ENCODE data around the gene IKZF5. TPM values are rescaled to one million over a fixed set of nuclear protein-coding genes. Genes with fewer than 3 reads are reported as not detected.

The IKZF5 gene
- total RNA-seq, 1 experiment from 2014 or later: 4.5 TPM

DNA sequence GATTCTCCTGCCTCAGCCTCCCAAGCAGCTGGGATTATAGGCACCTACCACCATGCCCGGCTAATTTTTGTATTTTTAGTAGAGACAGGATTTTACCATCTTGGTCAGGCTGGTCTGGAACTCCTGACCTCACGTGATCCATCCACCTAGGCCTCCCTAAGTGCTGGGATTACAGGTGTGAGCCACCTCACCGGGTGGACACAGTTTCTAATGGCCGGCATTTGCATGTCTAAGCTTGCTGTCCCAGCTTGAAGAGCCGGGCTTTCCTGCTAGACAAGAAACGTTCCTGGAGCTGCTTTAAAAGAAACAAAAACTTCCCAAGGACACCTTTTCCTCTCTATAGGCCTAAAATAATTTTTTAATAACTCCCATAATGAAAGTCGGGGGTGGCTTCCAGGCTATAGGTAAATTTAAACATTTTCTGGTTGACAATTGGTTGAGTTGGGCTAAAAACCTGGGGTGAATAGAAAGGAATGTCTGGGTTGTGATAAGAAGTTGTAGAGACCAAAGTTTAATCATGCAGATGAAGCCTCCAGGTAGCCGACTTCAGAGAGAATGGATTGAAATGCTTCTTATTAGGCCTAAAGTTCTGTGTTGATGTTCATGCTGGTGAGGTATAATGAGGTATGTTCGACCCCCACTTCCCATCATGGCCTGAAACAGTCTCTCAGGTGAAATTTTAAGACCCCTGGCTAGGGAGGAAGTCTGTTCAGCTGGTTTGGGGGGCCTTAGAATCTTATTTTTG is 9.0 kb upstream of the IKZF5 start:
- no peak for DNase-seq (ENCODE audit: low read depth)

GRCh38 chr10:123016228-123016627 is 7.6 kb upstream of the IKZF5 start:
- DNase-seq (ENCODE audit: low read depth): no peak

DNA sequence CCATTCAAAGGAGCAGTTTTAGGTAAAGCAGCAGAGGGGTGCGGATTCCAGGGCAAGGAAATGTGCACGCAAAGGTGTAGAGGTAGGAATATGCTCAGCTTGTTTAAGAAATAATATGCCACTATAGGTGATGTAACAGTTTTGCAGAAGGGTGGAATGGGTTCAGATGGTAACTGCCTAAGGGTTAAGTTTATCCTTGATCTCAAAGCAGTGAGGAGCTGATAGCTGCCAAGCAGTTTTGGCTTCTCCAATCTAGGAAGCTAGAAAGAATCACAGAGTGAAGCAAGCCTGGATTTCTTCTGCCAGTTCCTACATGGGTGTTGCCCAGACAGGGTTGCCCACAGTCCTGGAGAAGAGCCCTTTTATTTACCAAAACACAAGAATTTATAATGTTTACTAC is 6.2 kb upstream of the IKZF5 start:
- no peak for DNase-seq (ENCODE audit: low read depth)

DNA sequence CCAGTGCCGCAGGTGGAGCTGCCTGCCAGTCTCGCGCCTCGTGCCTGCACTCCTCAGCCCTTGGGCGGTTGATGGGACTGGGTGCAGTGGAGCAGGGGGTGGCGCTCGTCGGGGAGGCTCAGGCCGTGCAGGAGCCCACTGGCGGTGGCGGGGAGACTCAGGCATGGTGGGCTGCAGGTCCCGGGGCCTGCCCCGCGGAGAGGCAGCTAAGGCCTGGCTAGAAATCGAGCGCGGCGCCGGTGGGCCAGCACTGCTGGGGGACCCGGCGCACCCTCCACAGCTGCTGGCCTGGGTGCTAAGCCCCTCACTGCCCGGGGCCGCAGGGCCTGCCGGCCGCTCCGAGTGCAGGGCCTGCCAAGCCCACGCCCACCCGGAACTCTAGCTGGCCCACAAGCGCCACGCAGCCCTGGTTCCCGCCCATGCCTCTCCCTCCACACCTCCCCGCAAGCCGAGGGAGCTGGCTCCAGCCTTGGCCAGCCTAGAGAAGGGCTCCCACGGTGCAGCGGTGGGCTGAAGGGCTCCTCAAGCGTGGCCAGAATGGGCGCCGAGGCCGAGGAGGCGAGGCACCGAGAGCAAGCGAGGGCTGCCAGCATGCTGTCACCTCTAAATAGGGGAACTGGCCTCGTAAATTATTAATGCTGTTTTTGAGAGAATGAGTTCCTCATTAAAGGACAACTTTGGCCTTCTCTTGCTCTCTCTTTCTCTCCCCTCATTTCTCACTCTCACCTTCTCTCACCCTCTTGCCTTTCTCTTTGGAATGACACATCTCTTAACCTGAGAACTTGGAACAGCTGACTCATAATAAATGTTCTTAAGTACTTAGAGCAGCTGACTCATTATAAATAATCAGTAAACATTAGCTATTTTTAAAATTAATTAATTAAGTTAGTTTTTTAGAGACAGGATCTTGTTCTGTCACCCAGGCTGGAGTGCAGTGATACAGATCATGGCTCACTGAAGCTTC is 5.1 kb upstream of the IKZF5 start:
- DNase-seq (ENCODE audit: low read depth): no peak

DNA sequence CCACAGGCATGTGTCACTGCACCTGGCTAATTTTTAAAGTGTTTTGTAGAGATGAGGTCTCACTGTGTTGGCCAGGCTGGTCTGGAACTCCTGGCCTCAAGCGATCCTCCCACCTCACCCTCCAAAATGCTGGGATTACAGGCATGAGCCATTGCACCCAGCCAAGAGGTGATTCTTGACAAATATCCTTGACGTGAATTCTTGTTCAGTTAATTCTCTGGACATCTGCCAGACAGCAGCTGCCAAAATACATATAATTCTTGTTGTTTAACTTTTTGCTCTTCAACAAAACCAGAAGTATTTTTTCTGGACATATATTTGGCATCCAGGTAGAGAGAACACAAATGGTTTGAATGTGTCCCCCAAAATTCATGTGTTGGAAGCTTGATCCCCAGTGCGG is 3.4 kb upstream of the IKZF5 start:
- peak; percentile 21 for DNase-seq (ENCODE audit: low read depth)

DNA sequence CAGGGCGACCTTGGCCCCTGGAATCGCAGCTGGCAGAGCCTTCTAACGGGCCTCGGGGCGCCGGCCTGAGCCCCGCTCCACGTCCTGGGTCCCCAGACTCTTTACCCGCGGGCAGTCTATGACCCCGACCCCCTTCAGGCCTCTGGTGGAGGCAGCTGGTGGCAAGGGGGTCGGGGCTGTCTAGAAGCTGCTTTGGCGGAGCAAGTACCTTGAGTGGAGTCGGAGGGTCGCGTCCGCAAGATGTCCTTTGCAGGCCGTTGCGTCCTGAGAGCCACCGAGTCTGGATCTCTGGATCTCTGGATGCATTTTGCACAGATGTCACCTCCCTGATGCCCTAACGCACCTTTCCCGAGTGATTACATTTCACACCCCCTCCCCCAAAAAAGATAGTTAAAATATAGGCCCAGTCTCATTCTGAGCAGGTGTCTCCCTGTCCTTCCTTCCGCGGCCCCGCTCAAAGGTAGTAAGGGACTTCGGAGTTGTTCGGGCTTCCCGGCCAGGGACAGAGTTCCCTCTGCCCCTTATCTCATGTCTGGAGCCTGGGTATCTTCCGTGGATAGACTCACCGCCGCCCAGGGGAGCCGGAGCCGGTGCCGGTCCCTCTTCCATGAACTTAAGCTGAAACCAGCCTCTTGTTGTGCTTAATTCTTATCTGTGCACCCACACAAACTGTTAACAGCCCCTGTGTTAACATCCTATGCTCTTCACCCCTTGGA is 668 bp upstream of the IKZF5 start:
- DNase-seq (ENCODE audit: low read depth): no peak

GRCh38 chr10:123007558-123008354 is 839 bp downstream of the IKZF5 start:
- DNase-seq (ENCODE audit: low read depth): peak; percentile 46

- no peak for DNase-seq (ENCODE audit: low read depth)
Measured at GRCh38 chr10:123004298-123004697, 4.3 kb downstream of the IKZF5 start.

- DNase-seq (ENCODE audit: low read depth): no peak
Measured at GRCh38 chr10:123001370-123001769, 7.2 kb downstream of the IKZF5 start.

GRCh38 chr10:123000155-123000554 is 8.4 kb downstream of the IKZF5 start:
- DNase-seq (ENCODE audit: low read depth): no peak

GRCh38 chr10:122999347-122999746 is 9.2 kb downstream of the IKZF5 start:
- DNase-seq (ENCODE audit: low read depth): no peak

GRCh38 chr10:122998934-122999333 is 9.7 kb downstream of the IKZF5 start:
- no peak for DNase-seq (ENCODE audit: low read depth)

DNA sequence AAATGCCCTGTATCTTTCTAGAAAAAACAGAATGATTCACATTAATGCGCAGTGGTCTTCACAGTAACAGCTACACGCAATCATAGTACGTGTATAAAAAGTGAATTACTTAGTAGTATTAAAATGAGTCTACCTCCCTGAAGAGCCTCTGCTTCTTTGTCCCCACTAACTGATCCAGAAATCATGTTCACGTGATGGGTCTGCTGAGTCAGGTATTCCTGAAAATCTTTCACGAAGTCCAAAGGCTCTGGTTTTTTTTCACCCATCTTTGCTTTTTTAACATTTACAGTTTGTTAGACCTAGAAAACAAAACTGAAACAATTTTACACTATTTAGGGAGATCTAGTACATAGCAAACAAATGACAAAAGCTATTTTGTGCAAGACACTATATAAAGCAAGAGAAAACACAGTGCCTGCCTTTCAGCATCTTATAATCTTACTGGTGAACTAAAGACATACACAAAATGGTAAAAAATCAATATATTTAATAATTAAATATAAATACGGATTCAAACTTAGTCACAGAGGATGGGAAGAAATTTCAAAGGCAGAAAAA is 10.2 kb downstream of the IKZF5 start:
- DNase-seq (ENCODE audit: low read depth): no peak

- no peak for DNase-seq (ENCODE audit: low read depth)
Measured at GRCh38 chr10:122997864-122998263, 10.7 kb downstream of the IKZF5 start.

GRCh38 chr10:122995936-122996335 is 12.7 kb downstream of the IKZF5 start:
- DNase-seq (ENCODE audit: low read depth): no peak

GRCh38 chr10:122993797-122994336 is 14.7 kb downstream of the IKZF5 start:
- no peak for DNase-seq (ENCODE audit: low read depth)

DNA sequence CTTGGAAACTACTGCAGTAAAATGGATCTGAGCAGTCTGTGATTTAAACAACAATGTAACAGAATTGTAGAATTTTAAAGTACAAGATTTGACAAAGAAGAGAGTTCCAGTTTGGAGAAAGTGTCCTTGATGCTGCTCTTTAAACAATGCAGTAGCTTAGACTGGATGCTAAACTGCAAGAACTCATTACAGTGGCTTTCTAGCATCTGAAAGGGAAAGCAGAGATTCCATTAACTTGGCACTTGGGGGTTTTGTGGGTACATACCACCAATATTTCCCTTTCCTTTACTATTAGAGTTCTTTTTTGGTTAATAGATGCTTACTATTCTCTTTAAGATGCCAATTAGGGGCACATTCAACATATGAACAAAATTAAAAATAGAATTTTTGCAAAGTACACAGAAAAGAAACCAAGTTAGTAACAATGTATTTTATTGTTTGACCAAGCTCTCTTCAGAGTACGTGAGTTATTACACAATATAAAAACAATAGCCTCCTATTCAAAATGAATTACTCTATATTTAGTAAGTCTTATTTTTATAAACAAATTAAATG is 16.5 kb downstream of the IKZF5 start:
- no peak for DNase-seq (ENCODE audit: low read depth)

GRCh38 chr10:122990278-122990677 is 18.3 kb downstream of the IKZF5 start:
- DNase-seq (ENCODE audit: low read depth): no peak

- no peak for DNase-seq (ENCODE audit: low read depth)
Measured at GRCh38 chr10:122988501-122988900, 20.1 kb downstream of the IKZF5 start.

DNA sequence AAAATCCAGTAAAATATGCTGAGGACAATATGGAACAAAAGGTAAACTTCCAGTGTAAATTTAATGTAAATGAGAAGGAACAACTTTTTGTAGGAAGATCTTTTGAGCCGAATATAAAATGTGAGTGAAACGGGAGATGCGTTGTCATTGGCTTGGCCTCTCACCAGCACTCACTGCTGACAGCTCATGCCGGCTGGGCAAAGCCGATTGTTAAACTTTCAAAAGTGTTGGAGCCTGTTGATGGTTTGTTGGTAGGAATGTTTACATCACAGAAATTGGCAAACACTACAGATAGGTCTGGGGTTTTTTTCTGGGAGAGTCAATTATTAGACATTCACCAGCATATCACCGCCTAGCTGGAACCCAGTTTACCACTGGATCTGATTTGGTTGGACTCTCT is 22.3 kb downstream of the IKZF5 start:
- no peak for DNase-seq (ENCODE audit: low read depth)
